ENCODE data around the gene KIR3DL1.
"Not testable (repeated sequence)": the region's sequence is repeated elsewhere in the genome, so short reads cannot be mapped to it uniquely, and the experiment has no call there.

KIR3DL1 gene

DNA sequence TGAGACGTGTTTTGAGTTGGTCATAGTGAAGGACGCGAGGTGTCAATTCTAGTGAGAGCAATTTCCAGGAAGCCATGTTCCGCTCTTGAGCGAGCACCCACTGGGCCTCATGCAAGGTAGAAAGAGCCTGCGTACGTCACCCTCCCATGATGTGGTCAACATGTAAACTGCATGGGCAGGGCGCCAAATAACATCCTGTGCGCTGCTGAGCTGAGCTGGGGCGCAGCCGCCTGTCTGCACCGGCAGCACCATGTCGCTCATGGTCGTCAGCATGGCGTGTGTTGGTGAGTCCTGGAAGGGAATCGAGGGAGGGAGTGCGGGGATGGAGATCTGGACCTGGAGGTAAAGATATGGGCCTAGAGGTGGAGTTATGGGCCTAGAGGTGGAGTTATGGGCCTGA, at the start of gene KIR3DL1:
Gene KIR3DL1, plus strand, starts transcription at position 218 of the 400 bp plus-strand sequence.
- not testable (repeated sequence) for DNase-seq

DNA sequence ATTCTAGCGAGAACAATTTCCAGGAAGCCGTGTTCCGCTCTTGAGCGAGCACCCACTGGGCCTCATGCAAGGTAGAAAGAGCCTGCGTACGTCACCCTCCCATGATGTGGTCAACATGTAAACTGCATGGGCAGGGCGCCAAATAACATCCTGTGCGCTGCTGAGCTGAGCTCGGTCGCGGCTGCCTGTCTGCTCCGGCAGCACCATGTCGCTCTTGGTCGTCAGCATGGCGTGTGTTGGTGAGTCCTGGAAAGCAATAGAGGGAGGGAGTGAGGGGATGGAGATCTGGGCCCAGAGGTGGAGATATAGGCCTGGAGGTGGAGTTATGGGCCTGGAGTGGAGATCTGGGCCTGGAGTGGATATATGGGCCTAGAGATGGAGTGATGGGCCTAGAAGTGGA, 46.6 kb upstream of the KIR3DL1 start, which contains the start of gene KIR2DL1:
Gene KIR2DL1, plus strand, starts transcription at position 148 of the 400 bp plus-strand sequence. Its CDS starts 58 bp downstream, at position 206.
- not testable (repeated sequence) for DNase-seq

DNA sequence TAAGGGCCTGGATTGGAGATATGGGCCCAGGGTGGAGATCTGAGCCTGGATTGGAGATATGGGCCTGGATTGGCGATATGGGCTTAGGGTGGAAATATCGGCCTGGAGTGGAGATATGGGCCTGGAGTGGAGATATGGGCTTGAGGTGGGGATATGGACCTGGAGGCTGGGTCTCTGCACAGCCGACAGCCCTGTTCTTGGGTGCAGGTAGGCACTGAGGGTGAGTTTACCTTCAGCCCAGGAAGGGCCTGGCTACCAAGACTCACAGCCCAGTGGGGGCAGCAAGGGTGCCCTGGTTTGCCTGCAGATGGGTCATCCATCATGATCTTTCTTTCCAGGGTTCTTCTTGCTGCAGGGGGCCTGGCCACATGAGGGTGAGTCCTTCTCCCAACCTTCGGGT, 45.8 kb upstream of the KIR3DL1 start:
- not testable (repeated sequence) for DNase-seq

- not testable (repeated sequence) for DNase-seq
Measured at GRCh38 chr19:54771018-54771960, 45.0 kb upstream of the KIR3DL1 start.

- not testable (repeated sequence) for DNase-seq
Measured at GRCh38 chr19:54772666-54773065, 43.6 kb upstream of the KIR3DL1 start.

- DNase-seq = not testable (repeated sequence)
Measured at GRCh38 chr19:54775095-54775815, 41.0 kb upstream of the KIR3DL1 start.

DNA sequence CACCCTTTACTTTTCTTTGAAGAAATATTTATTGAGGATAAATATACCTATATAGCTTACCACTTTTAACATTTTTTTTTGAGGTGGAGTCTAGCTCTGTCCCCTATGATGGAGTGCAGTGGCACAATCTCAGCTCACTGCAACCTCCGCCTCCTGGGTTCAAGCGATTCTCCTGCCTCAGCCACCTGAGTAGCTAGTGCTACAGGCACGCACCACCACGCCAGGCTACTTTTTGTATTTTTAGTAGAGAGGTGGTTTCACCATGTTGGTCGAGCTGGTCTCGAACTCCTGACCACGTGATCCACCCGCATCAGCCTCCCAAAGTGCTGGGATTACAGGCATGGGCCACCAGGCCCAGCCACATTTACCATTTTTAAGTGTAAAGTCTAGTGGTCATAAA, 40.4 kb upstream of the KIR3DL1 start:
- not testable (repeated sequence) for DNase-seq

DNA sequence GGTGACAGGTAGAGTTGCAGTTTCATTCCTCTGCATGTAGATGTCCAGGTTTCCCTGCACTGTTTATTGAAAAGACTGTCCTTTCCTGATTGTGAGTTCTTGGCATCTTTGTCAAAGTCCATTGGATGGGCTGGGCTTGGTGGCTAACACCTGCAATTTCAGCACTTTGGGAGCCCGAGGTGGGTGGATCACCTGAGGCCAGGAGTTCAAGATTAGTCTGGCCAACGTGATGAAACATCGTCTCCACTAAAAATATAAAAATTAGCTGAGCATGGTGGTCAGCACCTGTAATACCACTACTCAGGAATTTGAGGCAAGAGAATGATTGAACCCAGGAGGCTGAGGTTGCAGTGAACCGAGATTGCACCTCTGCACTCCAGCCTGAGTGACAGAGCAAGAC, 38.4 kb upstream of the KIR3DL1 start:
- DNase-seq = not testable (repeated sequence)

- DNase-seq = not testable (repeated sequence)
Measured at GRCh38 chr19:54778896-54779295, 37.4 kb upstream of the KIR3DL1 start.

DNA sequence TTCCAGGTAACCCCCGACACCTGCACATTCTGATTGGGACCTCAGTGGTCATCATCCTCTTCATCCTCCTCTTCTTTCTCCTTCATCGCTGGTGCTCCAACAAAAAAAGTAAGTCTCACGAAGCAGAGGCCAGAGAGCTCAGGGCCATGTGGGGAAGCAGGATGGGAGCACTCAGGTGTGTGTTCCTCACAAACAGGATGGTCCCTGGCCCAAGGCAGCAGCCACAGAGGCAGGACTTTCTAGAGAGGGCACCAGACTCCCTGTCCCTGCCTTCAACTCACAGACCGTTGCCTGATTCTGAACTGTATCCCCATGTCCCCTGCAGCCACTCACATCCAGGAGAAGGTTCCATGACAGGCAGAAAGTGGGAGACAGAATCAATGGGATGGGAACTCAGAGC, 33.4 kb upstream of the KIR3DL1 start:
- DNase-seq = not testable (repeated sequence)

DNA sequence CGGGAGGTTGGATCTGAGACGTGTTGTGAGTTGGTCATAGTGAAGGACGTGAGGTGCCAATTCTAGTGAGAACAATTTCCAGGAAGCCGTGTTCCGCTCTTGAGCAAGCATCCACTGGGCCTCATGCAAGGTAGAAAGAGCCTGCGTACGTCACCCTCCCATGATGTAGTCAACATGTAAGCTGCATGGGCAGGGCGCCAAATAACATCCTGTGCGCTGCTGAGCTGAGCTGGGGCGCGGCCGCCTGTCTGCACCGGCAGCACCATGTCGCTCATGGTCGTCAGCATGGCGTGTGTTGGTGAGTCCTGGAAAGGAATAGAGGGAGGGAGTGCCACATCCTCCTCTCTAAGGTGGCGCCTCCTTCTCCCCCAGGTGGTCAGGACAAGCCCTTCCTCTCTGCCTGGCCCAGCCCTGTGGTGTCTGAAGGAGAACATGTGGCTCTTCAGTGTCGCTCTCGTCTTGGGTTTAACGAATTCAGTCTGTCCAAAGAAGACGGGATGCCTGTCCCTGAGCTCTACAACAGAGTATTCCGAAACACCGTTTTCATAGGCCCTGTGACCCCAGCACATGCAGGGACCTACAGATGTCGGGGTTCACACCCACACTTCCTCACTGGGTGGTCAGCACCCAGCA, 30.1 kb upstream of the KIR3DL1 start:
- DNase-seq = not testable (repeated sequence)

DNA sequence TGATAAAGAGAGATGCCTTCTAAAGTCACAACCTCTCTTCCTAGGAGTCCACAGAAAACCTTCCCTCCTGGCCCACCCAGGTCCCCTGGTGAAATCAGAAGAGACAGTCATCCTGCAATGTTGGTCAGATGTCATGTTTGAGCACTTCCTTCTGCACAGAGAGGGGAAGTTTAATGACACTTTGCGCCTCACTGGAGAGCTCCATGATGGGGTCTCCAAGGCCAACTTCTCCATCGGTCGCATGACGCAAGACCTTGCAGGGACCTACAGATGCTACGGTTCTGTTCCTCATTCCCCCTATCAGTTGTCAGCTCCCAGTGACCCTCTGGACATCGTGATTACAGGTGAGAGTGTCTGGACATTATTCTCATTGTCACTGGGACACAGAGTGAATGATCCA, 28.1 kb upstream of the KIR3DL1 start:
- not testable (repeated sequence) for DNase-seq

GRCh38 chr19:54790711-54791110, 25.6 kb upstream of the KIR3DL1 start:
- no peak for DNase-seq

DNA sequence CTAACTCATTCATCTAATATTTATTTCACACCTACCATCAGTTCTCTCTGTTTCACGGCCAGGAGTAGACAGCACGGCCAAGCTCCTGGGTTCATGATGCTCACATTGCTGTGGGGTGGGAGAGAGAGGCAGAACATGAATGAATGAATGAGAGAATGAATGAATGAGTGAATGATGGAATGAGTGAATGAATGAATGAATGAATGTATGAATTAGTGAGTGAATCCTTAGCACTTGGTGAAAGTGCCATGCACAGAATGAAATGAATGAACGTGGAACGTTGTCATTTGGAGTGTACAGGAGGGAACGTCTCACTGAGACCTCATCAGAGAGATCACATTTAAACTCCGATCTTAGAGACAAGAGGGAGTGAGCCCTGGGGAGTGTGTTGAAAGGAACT, 24.8 kb upstream of the KIR3DL1 start:
- DNase-seq = no peak

GRCh38 chr19:54792814-54793213, 23.5 kb upstream of the KIR3DL1 start:
- no peak for DNase-seq

DNA sequence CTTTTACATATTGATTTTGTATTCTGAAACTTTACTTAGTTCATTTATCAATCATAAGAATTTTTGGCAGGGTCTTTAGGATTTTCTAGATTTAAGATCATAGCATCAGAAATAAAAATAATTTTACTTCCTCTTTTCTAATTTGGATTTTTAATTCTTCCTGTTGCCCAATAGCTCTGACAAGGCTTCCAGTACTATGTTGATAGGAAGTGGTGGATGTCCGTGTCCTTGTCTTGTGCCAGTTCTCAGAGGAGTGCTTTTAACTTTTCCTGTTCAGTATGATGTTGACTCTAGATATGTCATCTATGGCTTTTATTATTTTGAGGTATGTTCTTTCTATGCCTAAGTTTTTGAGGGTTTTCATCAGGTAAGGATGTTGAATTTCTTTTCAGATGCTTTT, 20.5 kb upstream of the KIR3DL1 start:
- DNase-seq = no peak

DNA sequence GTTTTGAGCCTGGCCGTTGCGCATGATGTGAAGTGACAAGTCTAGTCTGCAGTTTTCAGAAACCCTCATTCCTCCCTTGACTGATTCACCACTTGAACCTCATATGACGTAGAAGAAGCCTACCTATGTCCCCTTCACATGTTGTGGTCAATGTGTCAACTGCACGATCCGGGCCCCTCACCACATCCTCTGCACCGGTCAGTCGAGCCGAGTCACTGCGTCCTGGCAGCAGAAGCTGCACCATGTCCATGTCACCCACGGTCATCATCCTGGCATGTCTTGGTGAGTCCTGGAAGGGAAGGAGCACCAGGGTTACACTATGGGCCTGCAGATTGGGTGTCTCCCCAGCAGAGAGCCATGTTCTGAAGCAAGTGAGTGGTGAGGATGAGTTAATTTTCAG, 12.9 kb upstream of the KIR3DL1 start, which contains the start of gene KIR2DL4:
Gene KIR2DL4, plus strand, starts transcription at position 201 of the 400 bp plus-strand sequence. Its CDS starts 42 bp downstream, at position 243.
- no peak for DNase-seq

DNA sequence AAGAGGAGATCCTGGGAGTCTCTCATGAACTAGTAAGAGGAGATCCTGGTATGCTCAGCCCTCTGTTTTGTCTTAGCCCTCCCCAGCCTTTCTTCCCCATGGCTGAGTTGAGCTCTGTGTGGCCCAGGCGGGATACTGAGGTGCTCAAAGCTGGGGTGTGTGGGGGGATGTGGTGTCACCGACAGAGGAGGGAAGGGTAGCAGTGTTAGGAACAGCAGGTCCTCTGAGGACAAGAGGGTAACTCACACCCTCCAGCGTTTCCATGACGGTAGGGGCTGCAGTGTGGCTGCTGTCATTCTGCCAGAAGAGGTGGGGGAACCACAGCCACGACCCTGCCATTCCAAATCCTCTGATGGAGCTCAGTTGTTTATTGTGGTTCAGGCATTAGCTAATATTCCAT, 12.2 kb upstream of the KIR3DL1 start:
- DNase-seq = no peak

GRCh38 chr19:54804571-54804970, 11.7 kb upstream of the KIR3DL1 start:
- no peak for DNase-seq

DNA sequence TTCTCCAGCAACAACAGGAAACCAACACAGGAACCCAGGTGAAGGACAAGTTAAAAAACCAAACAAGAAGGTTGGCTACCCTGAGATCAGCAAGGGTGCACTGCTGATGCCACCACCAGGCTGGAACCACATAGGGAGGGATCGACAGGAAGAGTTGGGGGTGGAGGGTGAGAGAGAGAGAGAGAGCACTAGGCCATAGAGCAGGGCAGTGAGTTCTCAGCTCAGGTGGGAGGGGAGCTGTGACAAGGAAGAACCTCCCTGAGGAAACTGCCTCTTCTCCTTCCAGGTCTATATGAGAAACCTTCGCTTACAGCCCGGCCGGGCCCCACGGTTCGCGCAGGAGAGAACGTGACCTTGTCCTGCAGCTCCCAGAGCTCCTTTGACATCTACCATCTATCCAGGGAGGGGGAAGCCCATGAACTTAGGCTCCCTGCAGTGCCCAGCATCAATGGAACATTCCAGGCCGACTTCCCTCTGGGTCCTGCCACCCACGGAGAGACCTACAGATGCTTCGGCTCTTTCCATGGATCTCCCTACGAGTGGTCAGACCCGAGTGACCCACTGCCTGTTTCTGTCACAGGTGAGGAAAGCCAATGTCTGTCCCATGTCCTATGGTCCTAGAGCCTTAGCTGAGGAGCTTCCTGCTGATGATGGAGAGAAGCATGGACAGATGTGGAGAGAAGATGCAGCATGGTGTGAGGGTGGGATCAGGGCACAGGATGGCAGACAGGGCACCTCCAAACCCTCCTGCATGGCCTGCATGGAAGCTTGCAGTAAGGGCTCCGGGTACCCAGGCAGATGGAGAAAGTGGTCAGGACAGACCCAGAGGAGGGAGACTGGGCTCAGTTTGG, 10.4 kb upstream of the KIR3DL1 start:
- no peak for DNase-seq

GRCh38 chr19:54806516-54806838, 9.8 kb upstream of the KIR3DL1 start:
- DNase-seq = no peak

- DNase-seq = not testable (repeated sequence)
Measured at GRCh38 chr19:54814571-54814970, 1.7 kb upstream of the KIR3DL1 start.
